Endothelial cell of umbilical vein (primary cell): Measurements from ENCODE around the gene TBC1D21. TPM values are rescaled to one million over a fixed set of nuclear protein-coding genes. Genes with fewer than 3 reads are reported as not detected.

Experiments used
- BruUV-seq: library from RNA; stranded (reverse); fragments of 400-500 nt; replicated peaks from 2 replicates; lab custom pipeline; 2021; lab: Mats Ljungman, UMichigan
- CTCF ChIA-PET: fragments of 300-600, 350-600 bp; sonication (Branson Sonifier 250); formaldehyde crosslinking; loops from one replicate; lab custom pipeline; 2021; ENCODE audit warnings: antibody characterized with exemption, inconsistent platforms; lab: Charles Lee
- POLR2A ChIA-PET: fragments of 300-600, 350-600 bp; sonication (Branson Sonifier 250); formaldehyde crosslinking; loops from one replicate; lab custom pipeline; 2021; ENCODE audit warnings: antibody characterized with exemption, inconsistent platforms; lab: Charles Lee
- DNase-seq: peaks from one replicate; pipeline ENCODE4 v3.0.0-alpha.2; 2011; ENCODE audit warnings: low read depth, low spot score
- FAIRE-seq: peaks from 2 replicates; lab custom pipeline; 2011; peaks lifted over from hg19 to GRCh38; lab: Jason Lieb, UNC
- H2AFZ ChIP-seq: 2 replicates; pipeline ENCODE4 v1.6.0; 2012; ENCODE audit warnings: low read depth, low read length, control low read depth, inconsistent platforms
- H3K27ac ChIP-seq: 2 replicates; pipeline ENCODE4 v1.5.1; 2011; ENCODE audit warnings: low read depth, mild to moderate bottlenecking, control low read depth, low read length, moderate library complexity; ENCODE audit not compliant: insufficient read depth
- H3K27me3 ChIP-seq, 2 experiments: 2 replicates each; pipeline versions ENCODE4 v1.6.0 to v1.6.1; 2011; ENCODE audit warnings: low read length in 2 of 2, mixed read lengths in 1 of 2; ENCODE audit not compliant: control insufficient read depth in 2 of 2, insufficient read depth in 2 of 2
- H3K36me3 ChIP-seq, 2 experiments: 2 replicates in 1 of 2; 3 replicates in 1 of 2; pipeline ENCODE4 v1.5.1; 2011; ENCODE audit warnings: low read length in 2 of 2, mild to moderate bottlenecking in 1 of 2, moderate library complexity in 1 of 2; ENCODE audit not compliant: control insufficient read depth in 2 of 2, insufficient read depth in 2 of 2; ENCODE audit errors: extremely low read depth in 1 of 2
- H3K4me1 ChIP-seq: 3 replicates; pipeline ENCODE4 v1.5.1; 2011; ENCODE audit warnings: mild to moderate bottlenecking, low read length; ENCODE audit not compliant: control insufficient read depth, insufficient read depth; ENCODE audit errors: extremely low read depth
- H3K4me2 ChIP-seq: 2 replicates; pipeline ENCODE4 v1.6.1; 2011; ENCODE audit warnings: low read length, control low read depth, mixed read lengths; ENCODE audit not compliant: insufficient read depth
- H3K4me3 ChIP-seq, 3 experiments: fragments of 200-600 bp in 1 of 3; sonication (generic), shearing (Covaris generic) in 1 of 3; replicated peaks in 1 of 3; 2 replicates each; pipeline ENCODE4 v1.5.1; 2011 to 2016; ENCODE audit warnings: control low read depth in 3 of 3, low read length in 3 of 3, mild to moderate bottlenecking in 2 of 3, inconsistent platforms in 1 of 3, low read depth in 1 of 3, moderate library complexity in 1 of 3; ENCODE audit not compliant: insufficient read depth in 1 of 3
- H3K79me2 ChIP-seq: 2 replicates; pipeline ENCODE4 v1.6.0; 2012; ENCODE audit warnings: low read length, inconsistent platforms; ENCODE audit not compliant: control insufficient read depth, insufficient read depth
- H3K9ac ChIP-seq: replicated peaks from 2 replicates; pipeline ENCODE3; 2011; ENCODE audit warnings: low read length, control low read depth; ENCODE audit not compliant: insufficient read depth; ENCODE audit errors: extremely low read depth
- H3K9me1 ChIP-seq: replicated peaks from 3 replicates; pipeline ENCODE4 v1.6.0; 2011; ENCODE audit warnings: mild to moderate bottlenecking, low read length; ENCODE audit not compliant: control insufficient read depth, insufficient read depth; ENCODE audit errors: extremely low read depth
- H3K9me3 ChIP-seq: replicated peaks from 2 replicates; pipeline ENCODE4 v1.5.1; 2012; ENCODE audit warnings: low read length, inconsistent platforms; ENCODE audit not compliant: control insufficient read depth, insufficient read depth
- H4K20me1 ChIP-seq: replicated peaks from 2 replicates; pipeline ENCODE3; 2011; ENCODE audit warnings: mild to moderate bottlenecking, low read length; ENCODE audit not compliant: control insufficient read depth, insufficient read depth; ENCODE audit errors: extremely low read depth
- CTCF ChIP-seq, 2 donors: IDR thresholded peaks; 1 replicate in 1 of 2; 2 replicates in 1 of 2; pipeline ENCODE4 v1.5.1; 2011; ENCODE audit warnings: low read length in 2 of 2, mild to moderate bottlenecking in 2 of 2, moderate library complexity in 2 of 2, control low read depth in 1 of 2, inconsistent platforms in 1 of 2, low read depth in 1 of 2; ENCODE audit not compliant: insufficient read depth in 1 of 2; ENCODE audit errors: extremely low read depth in 1 of 2
- EZH2 ChIP-seq: IDR thresholded peaks from 2 replicates; pipeline ENCODE4 v1.6.1; 2012; ENCODE audit warnings: borderline replicate concordance, low read depth, mild to moderate bottlenecking, moderate library complexity, low read length, inconsistent platforms; ENCODE audit not compliant: severe bottlenecking
- FOS ChIP-seq: IDR thresholded peaks from 2 replicates; pipeline ENCODE4 v1.6.1; 2011; ENCODE audit warnings: mild to moderate bottlenecking, low read length, moderate library complexity, borderline replicate concordance; ENCODE audit not compliant: insufficient read depth
- GATA2 ChIP-seq: IDR thresholded peaks from 2 replicates; pipeline ENCODE4 v1.7.0; 2011; ENCODE audit warnings: low read depth, mild to moderate bottlenecking, moderate library complexity, mixed read lengths, low read length; ENCODE audit not compliant: insufficient read length, insufficient read depth
- JUN ChIP-seq: IDR thresholded peaks from 2 replicates; pipeline ENCODE4 v1.6.1; 2011; ENCODE audit warnings: borderline replicate concordance, low read depth; ENCODE audit not compliant: insufficient read length, insufficient read depth
- MAX ChIP-seq: IDR thresholded peaks from 2 replicates; pipeline ENCODE4 v1.6.1; 2011; ENCODE audit not compliant: insufficient read depth, insufficient read length
- MYC ChIP-seq: IDR thresholded peaks from one replicate; pipeline ENCODE4 v1.6.1; 2011; ENCODE audit warnings: mild to moderate bottlenecking, low read depth, low read length
- POLR2A ChIP-seq: IDR thresholded peaks from 2 replicates; pipeline ENCODE4 v1.6.1; 2012; ENCODE audit warnings: low read depth, mild to moderate bottlenecking, control low read depth, low read length
- POLR2AphosphoS5 ChIP-seq: IDR thresholded peaks from 2 replicates; pipeline ENCODE4 v1.6.1; 2012; ENCODE audit warnings: low read depth, mild to moderate bottlenecking, control low read depth, low read length, moderate library complexity; ENCODE audit not compliant: insufficient read depth
- dilution Hi-C: fragments of 300-500 bp; cut with MboI; formaldehyde crosslinking; loops from one replicate; pipeline ENCODE4 v1.15.0; 2019; ENCODE audit warnings: low sequenced_read_pairs; ENCODE audit not compliant: extremely low pct_ligation_motif_present
- intact Hi-C: fragments of 100-400 bp; cut with micrococcal nuclease; formaldehyde crosslinking; loops from one replicate; pipeline ENCODE4 v1.10.0; 2022
- polyA plus RNA-seq, 4 experiments: library from polyadenylated mRNA; depleted of rRNA in 3 of 4; stranded (reverse) in 3 of 4; unstranded in 1 of 4; fragments of >200 nt; gene quantifications; 2 replicates each; pipeline versions ENCODE4 v1.2.1 to v1.2.3, GENCODE V29; 2011 to 2012; ENCODE audit warnings: missing spikeins in 1 of 4
- total RNA-seq: library from RNA; stranded (reverse); gene quantifications from 2 replicates; pipeline ENCODE4 v1.2.3, GENCODE V29; 2021

The TBC1D21 gene
- total and polyA plus RNA-seq, 2 donors (not counting 3 experiments of a cell fraction or from before 2014, with no cell fraction given): not detected

- H3K79me2 ChIP-seq: no peaks in the 10 kb centered on the region
- H3K36me3 ChIP-seq: no peaks in the 10 kb centered on the region
- H3K27me3 ChIP-seq: no peaks in the 10 kb centered on the region
- no peak within 1 kb of the TSS for H3K27ac ChIP-seq
- ChIA-PET CTCF (interaction anchor here (0.7 to 3.0 kb wide), 12 partner anchors 9 to 110 kb away, joined by 3 to 20 read pairs (median 7); no protein-coding TSS in a partner anchor), POLR2A (interaction anchor here (0.6 to 1.2 kb wide), 2 partner anchors 9 to 293 kb away, joined by 3 read pairs; partner anchors contain the start of gene NPTN)
- peaks cover 21% of the 10 kb centered on the region for H3K4me1 ChIP-seq
- peak within 1 kb of the TSS; percentile 9 for H3K4me2 ChIP-seq
- TF ChIP-seq MYC (no peak), POLR2AphosphoS5 (no peak), CTCF (IDR thresholded peaks at IDR 0.05; ENCODE audit: extremely low read depth in 1 of 2, insufficient read depth in 1 of 2, low read depth in 1 of 2, low read length in 2 of 2) (no peak), MAX (no peak), FOS (no peak), EZH2 (no peak), POLR2A (no peak), JUN (no peak), GATA2 (no peak)
- H2AFZ ChIP-seq: peak within 1 kb of the TSS; percentile 79
- peak within 1 kb of the TSS in 1 of 3 experiments; percentile 45 for H3K4me3 ChIP-seq
- DNase-seq (peak; percentile 56), FAIRE-seq (peak; percentile 52)
- BruUV-seq: no TSS peak
- H3K9ac ChIP-seq: no peak within 1 kb of the TSS
- H3K9me1 ChIP-seq: no peaks in the 10 kb centered on the region
- dilution Hi-C loops: no loop called here
- intact Hi-C loops: loop anchor here (1.0 to 2.0 kb wide), 2 partner anchors 25 to 68 kb away; partner anchors contain the start of gene PML
- no peaks in the 10 kb centered on the region for H3K9me3 ChIP-seq
- no peaks in the 10 kb centered on the region for H4K20me1 ChIP-seq
Observed at GRCh38 chr15:73926219-73927002, 53.0 kb downstream of the TBC1D21 start, which contains the start of gene LOXL1. TSS of gene LOXL1 (plus strand) at chr15:73926462. CDS start at chr15:73926784, 322 bp downstream.
